HL-60 (cell line): ENCODE data around the gene LDLRAD3.
A peak's percentile ranks its signal among the peaks of the same experiment; 100 is the strongest.

Source experiments
- DNase-seq, 2 experiments: peaks; one replicate each; pipeline ENCODE4 v3.0.0-alpha.2; 2010 to 2020; ENCODE audit warnings: low read depth in 1 of 2, low spot score in 1 of 2
- H3K27ac ChIP-seq: fragments of 250-450 bp; sonication (Bioruptor Pico); replicated peaks from 2 replicates; pipeline ENCODE4 v1.5.1; 2020; ENCODE audit warnings: mild to moderate bottlenecking, moderate library complexity
- H3K27me3 ChIP-seq: fragments of 250-450 bp; sonication (Bioruptor Pico); 2 replicates; pipeline ENCODE4 v1.5.1; 2021; ENCODE audit warnings: mild to moderate bottlenecking, moderate library complexity; ENCODE audit not compliant: insufficient read depth, poor library complexity, severe bottlenecking
- H3K4me3 ChIP-seq: replicated peaks from 2 replicates; pipeline ENCODE4 v1.5.1; 2011; ENCODE audit warnings: mild to moderate bottlenecking, control low read depth, low read length; ENCODE audit not compliant: insufficient read depth
- CTCF ChIP-seq: IDR thresholded peaks from one replicate; pipeline ENCODE4 v1.5.1; 2011; ENCODE audit warnings: low read length, control low read depth, inconsistent platforms; ENCODE audit not compliant: insufficient read depth
- GABPA ChIP-seq: IDR thresholded peaks from 2 replicates; pipeline ENCODE4 v1.6.1; 2012; ENCODE audit warnings: low read depth
- POLR2AphosphoS5 ChIP-seq: IDR thresholded peaks from 2 replicates; pipeline ENCODE4 v1.6.1; 2012; ENCODE audit warnings: low read depth
- REST ChIP-seq: IDR thresholded peaks from 2 replicates; pipeline ENCODE4 v1.6.1; 2012; ENCODE audit warnings: low read depth; ENCODE audit not compliant: insufficient replicate concordance
- SPI1 ChIP-seq: IDR thresholded peaks from 2 replicates; pipeline ENCODE4 v1.6.1; 2012; ENCODE audit warnings: low read depth, mild to moderate bottlenecking, borderline replicate concordance

Gene LDLRAD3

GRCh38 chr11:36131721-36132397, 188.0 kb downstream of the LDLRAD3 start:
- Histone ChIP-seq H3K27me3 (no peaks in the 10 kb centered on the region), H3K4me3 (no peak overlapping the region), H3K27ac (no peak overlapping the region)
- no peak for TF ChIP-seq POLR2AphosphoS5
- TF ChIP-seq REST, result no peak
- TF ChIP-seq CTCF, result peak; percentile 37
- peak in 1 of 2 experiments; percentile 21 for DNase-seq

GRCh38 chr11:36132940-36133339, 189.1 kb downstream of the LDLRAD3 start:
- no peak overlapping the region for H3K27ac ChIP-seq
- DNase-seq, result no peak
- H3K27me3 ChIP-seq, result no peaks in the 10 kb centered on the region
- TF ChIP-seq CTCF, result no peak
- TF ChIP-seq GABPA, result no peak
- no peak for TF ChIP-seq POLR2AphosphoS5
- no peak for TF ChIP-seq SPI1
- no peak for TF ChIP-seq REST
- no peak overlapping the region for H3K4me3 ChIP-seq

GRCh38 chr11:36135076-36135475, 191.2 kb downstream of the LDLRAD3 start:
- H3K27ac ChIP-seq, result no peak overlapping the region
- H3K27me3 ChIP-seq, result no peaks in the 10 kb centered on the region
- no peak for DNase-seq
- H3K4me3 ChIP-seq, result no peak overlapping the region
- TF ChIP-seq CTCF (no peak), GABPA (no peak), SPI1 (no peak), REST (no peak), POLR2AphosphoS5 (no peak)
